ENCODE data around the gene IFNGR2. TPM values are rescaled to one million over a fixed set of nuclear protein-coding genes. Genes with fewer than 3 reads are reported as not detected.

The IFNGR2 gene
- total RNA-seq, 1 donor from 2014 or later: 13.9 TPM

GRCh38 chr21:33375101-33375644 lies 28.0 kb upstream of the IFNGR2 start:
- intact Hi-C loops (cut with micrococcal nuclease): no loop called here

GRCh38 chr21:33377221-33377920 lies 25.8 kb upstream of the IFNGR2 start:
- intact Hi-C loops (cut with micrococcal nuclease): no loop called here

GRCh38 chr21:33378081-33378480 lies 25.1 kb upstream of the IFNGR2 start:
- intact Hi-C loops (cut with micrococcal nuclease): no loop called here

- intact Hi-C loops (cut with micrococcal nuclease): loop anchor here (5.0 to 10.0 kb wide), 4 partner anchors 53 to 448 kb away; partner anchors contain the start of genes GART and SON
These were observed 23.3 kb upstream of the IFNGR2 start for GRCh38 chr21:33379934-33380333.

- intact Hi-C loops (cut with micrococcal nuclease): loop anchor here (5.0 to 10.0 kb wide), 4 partner anchors 53 to 448 kb away; partner anchors contain the start of genes GART and SON
These were observed 22.7 kb upstream of the IFNGR2 start for GRCh38 chr21:33380483-33380998.

GRCh38 chr21:33381381-33381780 lies 21.8 kb upstream of the IFNGR2 start:
- intact Hi-C loops (cut with micrococcal nuclease): loop anchor here (5.0 to 10.0 kb wide), 4 partner anchors 53 to 449 kb away; partner anchors contain the start of genes GART and SON

GRCh38 chr21:33383056-33383888 lies 19.9 kb upstream of the IFNGR2 start:
- intact Hi-C loops (cut with micrococcal nuclease): loop anchor here (5.0 to 10.0 kb wide), 4 partner anchors 52 to 451 kb away; partner anchors contain the start of genes GART and SON

- intact Hi-C loops (cut with micrococcal nuclease): loop anchor here (2.0 to 10.0 kb wide), 6 partner anchors 20 to 453 kb away; partner anchors contain the start of genes GART and SON
These were observed 18.3 kb upstream of the IFNGR2 start for GRCh38 chr21:33384841-33385331.

GRCh38 chr21:33386222-33386784 lies 16.9 kb upstream of the IFNGR2 start:
- intact Hi-C loops (cut with micrococcal nuclease): loop anchor here (10.0 kb wide), 1 partner anchor 48 kb away; no protein-coding TSS in a partner anchor

- intact Hi-C loops (cut with micrococcal nuclease): loop anchor here (10.0 kb wide), 1 partner anchor 48 kb away; no protein-coding TSS in a partner anchor
These were observed 15.9 kb upstream of the IFNGR2 start for GRCh38 chr21:33387294-33387693.

GRCh38 chr21:33388188-33388587 lies 15.0 kb upstream of the IFNGR2 start:
- intact Hi-C loops (cut with micrococcal nuclease): loop anchor here (10.0 kb wide), 1 partner anchor 47 kb away; no protein-coding TSS in a partner anchor

GRCh38 chr21:33390479-33390878 lies 12.7 kb upstream of the IFNGR2 start:
- intact Hi-C loops (cut with micrococcal nuclease): no loop called here

- intact Hi-C loops (cut with micrococcal nuclease): no loop called here
These were observed 11.6 kb upstream of the IFNGR2 start for GRCh38 chr21:33391656-33392055.

GRCh38 chr21:33392284-33392985 lies 10.8 kb upstream of the IFNGR2 start:
- intact Hi-C loops (cut with micrococcal nuclease): no loop called here

GRCh38 chr21:33393348-33393747 lies 9.9 kb upstream of the IFNGR2 start:
- intact Hi-C loops (cut with micrococcal nuclease): no loop called here

GRCh38 chr21:33394260-33394659 lies 9.0 kb upstream of the IFNGR2 start:
- intact Hi-C loops (cut with micrococcal nuclease): no loop called here

GRCh38 chr21:33395891-33396331 lies 7.3 kb upstream of the IFNGR2 start:
- intact Hi-C loops (cut with micrococcal nuclease): no loop called here

- intact Hi-C loops (cut with micrococcal nuclease): no loop called here
These were observed 6.8 kb upstream of the IFNGR2 start for GRCh38 chr21:33396436-33396835.

GRCh38 chr21:33396951-33397350 lies 6.3 kb upstream of the IFNGR2 start:
- intact Hi-C loops (cut with micrococcal nuclease): no loop called here

- intact Hi-C loops (cut with micrococcal nuclease): no loop called here
These were observed 5.5 kb upstream of the IFNGR2 start for GRCh38 chr21:33397717-33398116.
